NCI-H146 treated with DMSO at 0.1 percent for 48 hours (cell line): ENCODE measurements around the gene UBE3D.
"Not testable (repeated sequence)": the region's sequence is repeated elsewhere in the genome, so short reads cannot be mapped to it uniquely, and the experiment has no call there.

Experiments used
- DNase-seq: peaks from one replicate; lab custom pipeline; 2025; ENCODE audit not compliant: unreplicated experiment; lab: John Stamatoyannopoulos, UW

Gene UBE3D

DNA sequence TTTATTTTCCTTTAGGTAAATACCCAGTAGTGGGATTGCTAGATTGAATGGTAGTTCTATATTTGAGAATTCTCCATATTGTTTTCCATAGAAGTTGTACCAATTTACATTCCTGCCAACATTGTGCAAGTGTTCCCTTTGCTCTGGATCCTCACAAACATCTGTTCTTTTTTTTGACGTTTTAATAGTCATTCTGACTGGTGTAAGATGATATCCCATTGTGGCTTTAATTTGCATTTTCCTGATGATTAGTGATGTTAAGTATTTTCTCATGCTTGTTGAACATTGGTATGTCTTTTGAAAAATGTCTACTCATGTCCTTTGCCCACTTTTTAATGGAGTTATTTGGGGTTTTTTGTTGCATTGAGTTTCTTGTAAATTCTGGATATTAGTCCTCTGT lies 85.6 kb downstream of the UBE3D start:
- no peak for DNase-seq

DNA sequence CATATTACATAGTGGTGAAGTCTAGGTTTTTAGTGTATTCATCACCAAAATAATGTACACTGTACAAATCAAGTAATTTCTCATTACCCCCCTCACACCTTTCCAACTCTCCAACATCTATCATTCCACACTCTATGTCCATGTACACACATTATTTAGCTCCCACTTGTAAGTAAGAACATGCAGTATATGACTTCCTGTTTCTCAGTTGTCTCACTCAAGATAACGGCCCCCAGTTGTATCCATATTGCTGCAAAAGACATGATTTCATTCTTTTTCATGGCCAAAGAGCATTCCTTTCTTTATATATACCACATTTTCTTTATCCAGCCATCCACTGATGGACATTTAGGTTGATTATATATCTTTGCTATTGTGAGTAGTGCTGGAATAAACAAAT lies 86.0 kb downstream of the UBE3D start:
- DNase-seq: no peak

DNA sequence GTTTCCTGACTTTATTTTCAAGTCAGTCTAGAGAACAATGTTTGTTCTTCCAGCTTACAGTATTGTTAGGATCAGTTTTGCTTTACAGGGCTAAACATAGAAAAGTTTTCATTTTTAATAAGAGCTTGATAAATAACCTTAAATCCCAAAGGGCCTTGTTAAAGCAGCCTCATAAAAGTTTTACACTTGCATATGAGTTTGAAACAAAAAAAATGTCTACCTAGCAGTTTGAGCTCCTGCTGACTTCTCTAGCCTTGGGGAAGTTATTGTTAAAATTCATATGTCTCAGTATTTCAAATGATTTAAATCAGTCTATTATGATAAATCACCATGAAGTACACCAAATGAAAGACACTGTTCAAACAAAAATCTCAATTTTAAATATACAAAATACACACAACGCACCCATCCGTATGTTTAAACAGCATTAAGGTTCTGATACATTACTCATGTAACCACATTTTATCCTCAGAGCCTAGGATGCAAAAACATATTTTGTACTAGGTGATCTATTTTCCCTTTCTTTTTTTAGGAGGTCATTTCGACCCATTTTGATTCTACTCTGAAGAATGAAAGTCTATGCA lies 87.2 kb downstream of the UBE3D start:
- DNase-seq: no peak

DNA sequence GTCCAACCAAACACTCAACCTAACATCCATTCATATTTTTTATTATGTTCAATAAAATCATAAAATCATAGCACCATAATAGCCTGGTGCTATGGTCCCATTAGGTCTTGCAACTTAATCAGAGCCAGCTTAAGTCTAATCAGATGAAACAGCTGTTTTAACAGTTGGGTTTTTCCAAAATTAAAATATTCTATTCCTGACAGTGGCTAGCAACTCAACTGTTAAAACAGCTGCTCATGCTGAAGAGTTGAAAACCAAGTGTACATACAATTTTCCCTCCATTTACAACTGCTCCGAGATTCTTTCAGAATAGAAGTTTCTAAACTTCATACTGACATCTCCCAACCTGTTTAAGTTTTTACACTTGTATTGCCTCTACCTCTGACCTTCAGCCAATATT lies 89.5 kb downstream of the UBE3D start:
- no peak for DNase-seq

DNA sequence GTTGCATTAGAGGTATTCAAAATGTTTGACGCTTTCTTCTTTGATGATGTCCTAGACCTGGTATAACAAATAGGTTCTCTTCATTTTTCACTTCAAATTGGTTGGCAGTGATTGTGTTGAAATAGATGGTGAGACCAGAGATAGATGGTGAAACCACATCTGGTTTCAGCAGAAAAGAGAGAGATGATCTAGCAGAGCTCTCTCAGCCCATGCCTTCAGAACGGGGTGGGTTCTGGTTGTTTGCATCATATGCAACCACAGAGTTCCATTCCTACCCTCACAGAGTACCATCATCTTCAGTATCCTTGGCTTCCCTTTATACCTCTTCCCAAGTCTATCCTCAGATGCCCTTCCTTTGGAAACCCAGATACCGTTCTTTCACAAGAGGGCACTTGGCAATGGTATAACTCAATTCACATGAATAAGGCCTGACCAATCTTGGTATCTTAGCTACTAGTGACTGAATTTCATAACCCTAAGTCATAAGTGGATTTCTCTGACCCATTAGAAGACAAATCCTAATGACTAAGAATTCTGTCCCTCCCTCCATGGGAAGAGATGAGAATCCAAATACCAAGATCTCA lies 93.7 kb downstream of the UBE3D start:
- no peak for DNase-seq

GRCh38 chr6:82970839-82971238 lies 94.8 kb downstream of the UBE3D start:
- DNase-seq: no peak

- DNase-seq: no peak
Observed at GRCh38 chr6:82968708-82969107, 96.9 kb downstream of the UBE3D start.

DNA sequence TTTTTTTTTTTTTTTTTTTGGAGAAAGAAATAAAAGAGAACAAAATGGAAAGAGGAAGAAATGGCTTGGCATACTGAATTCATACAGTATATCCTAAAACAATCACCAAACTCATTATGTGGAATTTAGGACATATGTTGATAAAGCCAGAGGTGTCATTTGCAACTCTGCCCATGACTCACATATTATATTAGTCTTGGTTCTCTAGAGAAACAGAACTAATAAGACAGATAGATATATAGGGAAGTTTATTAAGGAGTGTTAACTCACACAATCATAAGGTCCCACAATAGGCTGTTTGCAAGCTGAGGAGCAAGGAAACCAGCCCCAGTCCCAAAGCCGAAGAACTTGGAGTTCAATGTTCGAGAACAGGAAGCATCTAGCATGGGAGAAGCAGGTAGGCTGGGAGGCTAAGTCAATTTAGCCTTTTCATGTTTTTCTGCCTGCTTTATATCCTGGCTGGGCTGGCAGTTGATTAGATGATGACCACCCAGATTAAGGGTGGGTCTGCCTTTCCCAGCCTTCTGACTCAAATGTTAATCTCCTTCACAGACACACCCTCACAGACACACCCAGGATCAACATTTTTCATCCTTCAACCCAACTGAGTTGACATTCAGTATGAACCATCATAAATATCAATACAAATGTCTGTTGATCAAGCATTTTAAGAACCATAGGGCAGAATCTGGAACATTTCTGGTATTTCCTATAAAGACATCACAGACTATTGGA lies 102.3 kb downstream of the UBE3D start:
- no peak for DNase-seq

DNA sequence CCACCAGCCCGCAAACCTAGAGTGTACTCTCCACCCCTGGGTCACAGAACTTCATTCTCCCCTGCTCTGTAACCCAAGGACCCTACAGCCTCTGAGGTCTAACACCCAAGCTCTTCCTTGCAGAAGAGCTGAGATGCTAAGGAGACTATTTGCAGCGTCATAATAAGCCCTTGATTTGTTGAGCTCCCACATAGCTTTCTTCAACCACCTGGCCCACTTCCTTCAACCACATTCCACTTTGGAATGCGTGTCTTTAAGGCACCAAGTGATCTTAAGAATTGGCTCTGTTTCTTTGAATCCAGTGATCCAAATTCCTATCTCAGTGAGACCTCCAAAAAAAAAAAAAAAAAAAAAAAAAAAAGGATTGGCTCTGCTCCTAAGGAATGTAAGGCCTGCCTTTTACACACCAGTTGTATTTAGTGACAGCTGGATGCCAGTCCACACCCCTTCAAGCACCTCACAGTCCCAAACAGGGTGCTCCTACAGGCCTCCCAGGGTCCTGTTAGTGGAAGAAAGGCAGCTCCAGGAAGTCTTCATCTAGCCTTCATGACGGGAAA lies 106.2 kb downstream of the UBE3D start:
- DNase-seq: no peak

DNA sequence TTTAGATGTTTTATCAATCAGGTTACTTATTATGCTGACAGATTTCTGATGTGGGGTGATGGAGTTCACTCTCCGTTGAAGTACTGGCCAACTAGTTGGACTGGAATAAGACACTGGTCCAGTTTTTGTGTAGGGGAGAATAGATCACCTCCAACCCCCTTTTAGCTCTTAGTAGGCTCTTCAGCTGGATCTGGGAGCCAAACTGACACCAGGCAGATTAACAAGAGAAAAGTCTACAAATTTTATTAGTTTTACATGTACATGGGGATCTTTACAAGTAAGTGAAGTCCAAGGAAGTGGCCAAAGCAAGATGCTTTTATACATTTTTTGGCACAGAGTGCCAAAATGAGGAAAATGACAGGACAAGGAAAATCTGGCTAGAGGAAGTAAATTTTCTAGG lies 107.1 kb downstream of the UBE3D start:
- no peak for DNase-seq

- no peak for DNase-seq
Observed at GRCh38 chr6:82957868-82958245, 107.8 kb downstream of the UBE3D start.

DNA sequence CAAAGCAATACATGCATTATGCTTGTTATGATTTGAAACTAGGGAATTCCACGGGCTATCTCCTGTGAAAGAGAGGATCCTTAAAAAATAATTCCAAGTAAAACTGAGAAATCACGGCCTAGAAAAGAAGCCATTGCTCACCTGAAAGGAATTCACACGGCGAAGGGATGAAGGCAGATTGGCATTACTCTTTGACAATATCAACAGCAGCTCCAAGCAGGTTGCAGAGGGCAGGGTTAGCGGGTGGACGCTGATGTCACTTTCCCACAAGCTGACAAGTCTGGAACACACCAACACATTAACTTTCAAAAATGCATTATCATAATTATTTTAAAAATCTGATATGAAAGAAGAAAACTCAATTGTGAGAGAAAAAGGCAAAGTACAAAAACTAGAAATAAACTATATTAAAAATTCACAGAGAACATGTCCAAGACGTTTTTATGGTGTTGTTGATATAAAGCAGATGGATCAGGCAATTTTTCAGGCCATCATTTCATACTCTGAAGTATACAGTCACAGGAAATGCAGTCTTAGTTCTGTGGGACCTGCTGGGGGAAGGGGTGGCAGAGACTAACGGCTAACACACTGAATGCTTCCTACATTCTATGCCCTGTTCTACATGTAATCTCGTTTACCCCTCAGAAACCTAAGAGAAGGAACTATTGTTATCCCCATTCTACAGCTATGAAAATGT lies 108.3 kb downstream of the UBE3D start:
- DNase-seq: no peak

DNA sequence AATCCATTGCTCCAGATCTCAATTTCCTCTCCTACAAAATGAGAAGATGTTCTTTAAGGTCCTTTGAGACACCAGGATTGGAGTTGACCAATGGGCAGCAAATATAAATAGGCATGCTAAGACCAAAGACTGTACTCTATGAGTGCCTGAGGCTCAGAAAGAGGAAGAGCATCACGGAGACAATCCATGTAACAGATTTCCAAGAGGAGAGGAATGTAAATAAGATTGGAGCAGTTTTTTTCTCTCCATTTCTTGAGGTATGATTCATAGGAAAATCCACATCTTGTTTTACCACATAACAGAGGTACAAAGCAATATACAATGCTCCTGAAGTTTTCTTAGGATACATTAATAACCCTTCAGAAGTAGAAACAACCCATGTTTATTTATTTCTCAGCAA lies 109.8 kb downstream of the UBE3D start:
- DNase-seq: no peak

DNA sequence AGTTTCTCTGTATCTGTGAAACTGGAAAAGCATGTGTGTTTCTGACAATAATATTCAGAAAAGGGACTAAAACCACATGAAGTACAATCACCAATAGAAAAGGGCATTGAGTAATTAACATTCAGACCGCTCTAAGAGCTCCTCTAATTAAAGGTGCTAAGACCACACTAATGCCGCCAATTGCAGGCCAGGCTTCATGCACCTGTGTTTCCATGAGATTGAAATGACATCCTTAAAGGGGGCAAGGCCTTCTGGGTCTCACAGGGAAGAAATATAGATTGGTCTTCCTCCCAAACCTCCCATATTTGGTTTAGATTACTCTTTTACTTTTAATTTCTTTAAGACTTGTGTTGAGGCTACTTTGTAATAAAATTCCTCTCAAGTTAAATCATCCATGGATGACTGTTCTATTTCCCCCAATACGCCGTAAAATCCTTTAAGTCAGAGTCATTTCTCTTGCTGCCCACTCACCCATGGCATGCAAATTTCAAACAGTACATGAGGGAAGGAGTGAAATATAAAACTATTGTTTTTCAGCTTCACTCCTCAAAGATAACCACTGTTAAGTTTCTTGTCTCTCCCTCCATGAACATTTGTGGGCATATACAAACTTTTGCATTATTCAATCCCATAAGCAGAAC lies 110.6 kb downstream of the UBE3D start:
- DNase-seq: no peak

DNA sequence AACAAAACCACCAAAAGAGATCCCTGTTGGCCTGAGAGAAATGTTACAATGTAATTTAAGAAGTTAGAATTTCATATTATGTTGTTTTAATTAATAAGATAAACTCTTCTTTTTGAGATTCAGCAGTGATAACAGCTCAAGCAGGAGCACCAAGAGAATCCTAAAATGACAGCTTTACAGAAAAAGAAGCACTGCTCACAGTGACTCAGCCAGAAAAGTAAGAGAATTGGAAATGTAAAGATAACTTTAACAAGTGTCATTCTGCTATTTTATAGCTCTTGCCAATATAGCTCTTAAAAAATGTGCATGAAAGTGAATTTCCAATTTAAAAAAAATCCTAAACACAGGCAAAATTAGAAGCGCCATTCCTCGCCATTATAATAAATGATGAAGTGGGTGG lies 111.3 kb downstream of the UBE3D start:
- DNase-seq: no peak

GRCh38 chr6:82953871-82954270 lies 111.8 kb downstream of the UBE3D start:
- DNase-seq: no peak

- DNase-seq: no peak
Observed at GRCh38 chr6:82951935-82952334, 113.7 kb downstream of the UBE3D start.

DNA sequence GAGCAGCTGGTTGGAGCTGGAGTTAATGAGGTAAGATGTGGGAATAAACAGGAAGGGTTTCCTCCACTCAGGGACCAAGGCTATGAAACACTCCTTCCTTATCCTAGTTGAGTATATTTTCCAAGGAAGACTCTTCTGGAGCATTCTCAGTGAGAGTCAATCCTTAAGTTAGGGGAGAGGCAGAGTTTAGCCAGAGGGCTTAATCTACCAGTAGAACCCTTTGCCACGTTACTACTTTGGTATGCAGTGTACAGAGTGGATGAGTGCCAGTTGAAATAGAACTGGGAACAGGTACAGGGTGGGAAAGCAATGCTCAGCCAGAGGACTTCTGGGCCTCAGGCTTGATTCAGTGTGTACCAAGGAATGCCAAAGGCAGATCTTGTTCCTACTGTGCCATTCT lies 114.3 kb downstream of the UBE3D start:
- DNase-seq: no peak

GRCh38 chr6:82930915-82931314 lies 134.7 kb downstream of the UBE3D start:
- not testable (repeated sequence) for DNase-seq

- no peak for DNase-seq
Observed at GRCh38 chr6:82924799-82925535, 140.7 kb downstream of the UBE3D start.

GRCh38 chr6:82921258-82921657 lies 144.4 kb downstream of the UBE3D start:
- DNase-seq: no peak
